ENCODE measurements around the gene ZNF260.
"Not testable (repeated sequence)": the region's sequence is repeated elsewhere in the genome, so short reads cannot be mapped to it uniquely, and the experiment has no call there.

The ZNF260 gene

DNA sequence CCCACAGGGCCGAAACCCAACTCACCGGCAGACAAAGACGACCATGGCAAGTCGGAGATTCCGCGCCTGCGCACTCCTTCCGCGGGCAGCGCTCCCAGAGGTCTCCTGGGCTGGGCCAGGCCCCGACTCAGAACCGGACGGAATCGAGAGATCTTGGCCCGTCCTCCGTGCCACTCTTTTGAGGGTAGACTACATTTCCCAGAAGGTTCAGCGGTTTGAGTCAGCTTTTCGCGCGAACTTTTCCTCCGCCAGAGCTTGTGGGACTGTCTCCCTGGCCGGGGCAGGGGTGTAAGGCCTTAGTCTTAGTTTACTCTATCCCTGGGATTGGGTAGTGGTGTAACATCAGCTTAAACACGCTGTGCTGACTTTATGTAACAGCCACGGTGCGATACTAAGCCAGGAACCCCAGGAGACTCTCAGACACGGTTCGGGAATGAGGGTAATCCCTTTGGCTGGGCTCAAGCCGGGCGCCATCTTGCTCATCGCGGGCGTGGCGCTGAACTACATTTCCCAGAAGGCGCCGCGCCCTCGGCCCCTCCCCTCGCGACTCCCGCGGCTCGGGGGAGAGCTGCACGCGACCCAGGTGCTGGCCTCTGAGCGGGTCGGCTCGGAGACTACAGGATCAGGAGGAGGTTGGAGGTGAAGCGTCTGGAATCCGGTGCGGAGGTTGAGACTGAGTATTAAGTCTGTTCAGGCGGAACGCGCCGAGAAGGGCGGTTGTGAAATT, at the start of gene ZNF260:
Gene ZNF260 (minus strand): TSS at position 78 of the 727 bp plus-strand sequence. CDS start 13,033 bp downstream, outside the sequence.
- peak; percentile 97 for DNase-seq

DNA sequence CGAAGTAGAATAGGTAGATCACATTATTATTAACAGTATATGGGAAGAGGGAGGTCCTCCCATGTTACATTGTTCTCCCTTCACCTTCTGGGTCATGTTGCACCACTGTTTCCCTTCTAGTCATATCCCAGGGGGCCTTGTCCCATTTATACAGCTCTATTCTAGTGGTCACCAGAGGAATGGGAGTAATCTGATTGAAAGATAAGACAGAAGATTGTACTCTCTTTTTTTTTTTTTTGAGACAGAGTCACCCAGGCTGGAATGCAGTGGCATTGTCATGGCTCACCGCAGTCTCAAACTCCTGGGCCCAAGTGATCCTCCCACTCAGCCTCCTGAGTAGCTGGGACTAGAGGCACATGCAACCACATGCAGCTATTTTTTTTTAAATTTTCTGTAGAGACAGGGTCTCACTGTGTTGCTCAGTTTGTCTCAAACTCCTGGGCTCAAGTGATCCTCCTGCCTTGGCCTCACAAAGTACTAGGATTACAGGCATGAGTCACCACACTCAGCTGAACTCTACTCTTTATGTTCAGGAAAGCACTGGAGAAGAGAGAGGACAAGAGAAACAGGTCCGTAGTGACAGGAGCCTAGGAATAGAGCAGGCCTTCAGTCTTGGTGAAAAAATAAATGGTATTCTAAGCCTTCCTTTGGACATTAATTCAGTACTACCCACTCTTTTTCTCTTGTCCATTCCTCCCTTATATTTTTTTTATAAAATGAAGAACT, 49.4 kb upstream of the ZNF260 start:
- no peak for DNase-seq

DNA sequence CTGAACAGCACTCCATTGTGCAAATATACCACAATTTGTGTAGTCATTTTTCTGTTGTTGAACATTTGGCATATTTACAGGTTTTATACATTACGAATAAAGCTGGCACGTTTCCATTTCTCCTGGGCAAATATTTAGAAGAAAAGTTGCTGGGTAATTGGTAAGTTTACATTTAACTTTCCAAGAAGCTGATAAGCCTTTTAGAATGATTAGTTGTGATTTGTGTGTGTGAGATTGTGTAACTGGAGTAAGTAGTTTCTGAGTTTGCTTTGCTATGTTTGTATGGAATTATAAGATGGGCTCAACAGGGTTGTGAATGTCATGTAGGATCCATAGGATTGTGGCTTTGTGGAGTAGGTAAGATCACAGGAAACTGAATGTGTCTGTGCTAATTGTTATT, 46.7 kb upstream of the ZNF260 start:
- DNase-seq: no peak

DNA sequence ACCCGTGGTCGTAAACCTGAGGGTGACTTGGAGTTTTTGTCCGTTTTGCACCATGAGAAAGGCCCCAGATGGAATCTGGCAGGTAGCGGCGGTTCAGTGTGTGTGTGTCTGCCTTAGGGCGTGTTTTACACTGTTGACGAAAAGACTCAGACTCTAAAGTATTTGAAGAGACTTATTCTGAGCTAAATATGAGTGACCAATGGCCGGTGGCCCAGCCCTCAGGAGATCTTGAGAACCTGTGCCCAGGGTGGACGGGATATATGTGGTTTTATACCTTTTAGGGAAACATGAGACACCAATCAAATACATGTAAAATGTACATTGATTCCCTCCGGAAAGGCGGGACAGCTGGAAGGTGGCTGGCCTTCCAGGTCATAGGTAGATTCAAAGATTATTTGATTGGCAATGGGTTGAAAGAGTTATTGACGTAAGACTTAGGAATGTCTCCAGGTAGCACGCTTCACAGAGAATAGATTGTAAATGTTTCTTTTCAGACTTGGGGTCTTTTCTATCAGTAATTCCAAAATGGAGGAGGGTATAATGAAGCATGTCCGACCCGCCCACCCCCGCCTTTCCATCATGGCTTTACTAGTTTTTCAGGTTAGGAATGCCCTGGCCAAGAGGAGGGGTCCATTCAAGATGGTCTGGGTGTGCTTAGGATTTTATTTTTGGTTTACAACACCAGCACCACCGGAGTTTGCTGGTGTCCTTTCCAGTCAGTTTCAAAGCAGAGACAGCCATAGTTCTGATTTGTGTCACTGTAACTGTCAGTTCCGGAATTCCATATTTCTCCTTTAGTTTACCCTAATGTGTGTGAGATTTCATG, 46.0 kb upstream of the ZNF260 start:
- DNase-seq: no peak

DNA sequence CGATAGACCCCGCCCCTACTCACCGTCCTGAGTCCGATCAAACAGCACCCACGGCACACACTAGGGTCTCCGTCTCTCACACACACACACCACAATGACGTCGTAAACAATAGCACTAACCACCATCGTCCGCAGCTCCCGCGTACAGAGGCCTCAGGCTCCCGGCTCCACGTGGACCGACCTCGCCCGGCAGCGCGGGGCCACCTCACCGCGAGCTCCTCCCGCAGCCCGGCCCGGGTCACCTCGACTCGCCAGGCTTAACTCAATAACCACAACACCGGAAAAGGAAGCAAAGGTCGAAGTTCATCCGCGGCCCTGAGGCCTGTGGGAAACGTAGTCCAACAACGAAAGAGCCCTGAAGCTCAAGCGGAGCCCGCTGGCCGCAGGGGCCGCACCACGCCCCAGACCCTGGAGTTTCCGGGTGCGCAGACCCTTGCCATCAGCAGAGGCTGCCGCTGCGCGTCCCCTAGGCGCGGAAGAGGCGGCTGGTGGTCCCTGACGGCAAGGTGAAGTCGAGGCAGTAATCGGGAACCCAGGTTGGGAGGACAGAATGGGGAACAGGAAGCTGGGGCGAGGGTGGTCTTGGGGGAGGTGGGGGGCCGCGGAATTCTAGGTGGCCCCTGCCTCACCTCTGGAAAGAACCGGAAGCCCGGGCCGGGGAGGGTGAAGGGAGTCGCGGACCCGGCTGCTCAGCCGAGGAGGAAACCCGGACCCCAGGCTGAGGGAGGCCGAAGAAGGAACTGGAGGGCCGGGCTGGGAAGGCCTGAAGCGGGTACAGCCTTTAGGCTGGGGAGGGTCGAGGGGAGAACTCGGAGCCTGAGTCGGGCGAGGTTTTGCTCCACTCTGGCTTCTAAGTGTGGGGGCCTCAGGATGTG, 45.2 kb upstream of the ZNF260 start, which contains the start of gene ZNF529:
Gene ZNF529 (minus strand): TSS at position 273 of the 875 bp plus-strand sequence. CDS start 946 bp downstream, outside the sequence.
- peak; percentile 88 for DNase-seq

DNA sequence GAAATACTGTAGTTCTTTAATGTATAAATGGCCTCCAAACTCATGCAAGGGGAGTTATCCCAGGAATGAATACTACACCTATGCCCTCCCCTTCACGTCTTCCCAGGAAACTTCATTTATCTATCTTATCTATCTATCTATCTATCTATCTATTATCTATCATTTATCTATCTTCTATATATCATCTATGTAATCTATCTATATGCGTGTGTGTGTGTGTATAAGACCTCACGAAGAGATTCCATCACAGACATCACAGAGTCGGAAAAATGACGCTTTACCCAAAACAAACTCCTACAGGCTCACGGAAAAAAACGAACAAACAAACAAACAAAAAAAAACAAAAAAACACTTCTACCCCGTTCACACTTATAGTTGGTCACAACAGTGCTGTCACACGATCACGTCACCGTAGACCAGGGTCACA, 44.5 kb upstream of the ZNF260 start:
- no peak for DNase-seq

DNA sequence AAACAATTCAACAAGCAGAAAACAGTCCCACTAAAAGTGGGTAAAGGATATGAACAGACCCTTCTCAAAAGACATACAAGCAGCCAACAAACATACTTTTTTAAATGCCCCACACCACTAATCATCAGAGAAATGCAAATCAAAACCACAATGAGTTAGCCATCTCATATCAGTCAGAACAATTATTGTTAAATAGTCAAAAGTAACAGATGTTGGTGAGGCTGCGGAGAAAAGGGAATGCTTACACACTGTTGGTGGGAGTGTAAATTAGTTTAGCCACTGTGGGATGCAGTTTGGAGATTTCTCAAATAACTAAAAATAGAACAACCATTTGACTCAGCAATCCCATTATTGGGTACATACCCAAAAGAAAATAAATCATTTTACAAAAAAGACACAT, 36.3 kb upstream of the ZNF260 start:
- DNase-seq: no peak

DNA sequence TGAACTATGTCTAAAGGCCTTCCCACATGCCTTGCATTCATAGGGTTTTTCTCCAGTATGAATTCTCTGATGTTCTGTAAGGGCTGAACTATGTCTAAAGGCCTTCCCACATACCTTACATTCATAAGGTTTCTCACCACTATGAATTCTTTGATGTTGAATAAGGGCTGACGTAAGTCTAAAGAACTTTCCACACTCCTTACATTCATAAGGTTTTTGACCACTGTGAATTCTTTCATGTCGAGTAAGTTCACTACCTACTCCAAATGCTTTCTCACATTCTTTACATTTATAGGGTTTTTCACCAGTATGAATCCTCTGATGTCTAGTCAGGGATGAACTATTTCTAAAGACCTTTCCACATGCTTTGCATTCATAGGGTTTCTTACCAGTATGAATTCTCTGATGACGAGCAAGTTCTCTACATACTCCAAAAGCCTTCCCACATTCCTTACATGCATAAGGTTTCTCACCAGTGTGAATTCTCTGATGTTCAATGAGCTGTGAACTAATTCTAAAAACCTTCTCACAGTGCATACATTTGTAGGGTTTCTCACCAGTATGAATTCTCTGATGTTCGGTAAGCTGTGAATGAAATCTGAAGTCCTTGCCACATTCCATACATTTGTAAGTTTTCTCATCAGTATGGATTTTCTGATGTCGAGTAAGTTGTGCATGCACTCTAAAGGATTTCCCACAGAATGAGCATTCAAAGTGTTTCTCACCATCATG, 19.1 kb upstream of the ZNF260 start:
- DNase-seq: peak; percentile 16

DNA sequence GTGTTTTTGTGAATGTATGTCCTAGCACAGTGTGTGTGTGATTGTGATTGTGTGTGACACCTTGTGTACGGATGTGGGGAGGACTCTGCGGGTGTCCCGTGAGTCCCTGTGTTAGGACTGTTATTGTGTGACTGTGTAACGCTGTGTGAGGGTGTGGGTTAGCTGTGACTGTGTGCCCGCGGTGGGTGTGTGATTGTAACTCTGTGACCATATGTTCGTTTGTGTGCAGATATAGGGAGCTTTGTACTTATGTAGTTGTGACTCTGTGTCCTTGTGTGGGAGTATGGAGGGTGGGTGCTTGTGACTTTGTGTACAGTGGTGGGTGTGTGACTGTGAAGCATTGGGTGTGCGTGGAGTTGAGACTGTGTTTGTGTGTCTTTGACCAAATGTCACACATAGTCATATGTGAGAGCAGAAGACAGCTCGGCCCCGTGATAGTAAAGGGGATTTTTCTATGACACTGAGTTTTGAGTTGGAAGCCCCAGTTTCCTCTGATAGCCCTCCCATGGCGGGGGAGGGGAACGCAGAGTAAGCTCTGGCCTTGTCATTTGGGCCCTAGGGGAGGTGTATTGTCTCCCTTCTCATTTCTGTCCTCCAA, 949 bp upstream of the ZNF260 start:
- DNase-seq: no peak

DNA sequence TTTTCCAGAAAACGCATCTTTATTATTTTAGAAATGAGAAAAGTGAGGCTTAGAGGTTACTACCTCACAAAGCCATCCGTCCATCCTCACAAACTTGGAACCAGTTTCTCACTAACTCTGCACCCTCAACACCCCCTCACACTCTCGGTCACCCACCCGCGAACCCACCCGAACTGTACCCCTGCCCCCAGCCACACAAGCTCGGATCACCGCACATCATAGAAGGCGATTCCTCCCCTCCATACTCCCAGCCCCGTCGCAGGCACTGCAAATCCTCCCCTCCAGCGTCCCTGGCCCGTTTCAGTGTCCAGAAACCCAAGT, 238 bp downstream of the ZNF260 start:
- no peak for DNase-seq

DNA sequence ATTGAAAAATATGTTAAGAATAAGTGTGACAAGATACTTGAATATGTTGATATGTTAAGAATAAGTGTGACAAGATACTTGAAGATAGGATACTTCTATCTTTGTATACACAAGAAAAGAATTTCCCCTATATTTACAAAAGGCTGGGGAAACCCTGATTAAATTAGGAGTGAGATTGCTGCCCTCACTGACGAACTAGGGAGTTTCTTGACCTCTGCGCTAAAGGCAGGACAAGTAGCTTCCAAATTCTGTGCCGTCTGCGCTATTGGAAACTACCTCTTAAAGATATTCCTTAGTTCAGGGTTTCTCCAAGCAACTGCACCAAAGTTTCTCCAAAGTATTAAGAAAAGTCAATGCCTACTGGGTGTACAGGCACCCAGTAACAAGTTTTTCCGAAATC, 730 bp downstream of the ZNF260 start:
- no peak for DNase-seq

DNA sequence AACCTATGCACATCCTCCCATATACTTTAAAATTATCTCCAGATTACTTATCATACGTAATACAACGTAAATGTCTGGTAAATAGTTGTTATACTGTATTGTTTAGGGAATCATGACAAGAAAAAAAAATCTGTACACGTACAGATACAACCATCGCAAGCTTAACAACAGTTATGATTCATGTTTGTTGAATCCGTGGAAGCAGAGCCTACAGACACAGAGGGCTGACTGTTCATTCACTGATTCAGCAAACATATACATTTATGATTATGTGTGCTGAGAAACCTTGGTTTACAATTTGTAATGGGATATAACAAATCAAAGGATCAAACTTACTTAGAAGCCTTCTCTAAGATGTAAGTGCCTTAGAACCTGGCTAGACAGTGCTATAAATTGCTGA, 1.5 kb downstream of the ZNF260 start:
- DNase-seq: no peak

DNA sequence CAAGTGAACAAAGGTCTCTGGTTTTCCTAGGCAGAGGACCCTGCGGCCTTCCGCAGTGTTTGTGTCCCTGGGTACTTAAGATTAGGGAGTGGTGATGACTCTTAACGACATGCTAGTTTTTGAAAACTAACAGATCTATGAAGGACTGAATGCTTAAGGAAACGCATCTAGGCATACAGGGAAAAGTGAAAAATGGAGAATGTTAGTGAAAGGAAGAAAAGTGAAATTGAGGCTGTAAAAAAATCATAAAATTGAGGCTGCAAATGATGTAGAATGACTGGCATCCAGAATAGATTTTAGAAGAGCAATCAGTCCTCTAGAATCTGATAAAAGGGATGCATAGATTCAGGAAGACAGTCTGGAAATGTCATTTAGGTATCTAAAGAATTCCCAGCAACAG, 3.5 kb downstream of the ZNF260 start:
- DNase-seq: no peak

DNA sequence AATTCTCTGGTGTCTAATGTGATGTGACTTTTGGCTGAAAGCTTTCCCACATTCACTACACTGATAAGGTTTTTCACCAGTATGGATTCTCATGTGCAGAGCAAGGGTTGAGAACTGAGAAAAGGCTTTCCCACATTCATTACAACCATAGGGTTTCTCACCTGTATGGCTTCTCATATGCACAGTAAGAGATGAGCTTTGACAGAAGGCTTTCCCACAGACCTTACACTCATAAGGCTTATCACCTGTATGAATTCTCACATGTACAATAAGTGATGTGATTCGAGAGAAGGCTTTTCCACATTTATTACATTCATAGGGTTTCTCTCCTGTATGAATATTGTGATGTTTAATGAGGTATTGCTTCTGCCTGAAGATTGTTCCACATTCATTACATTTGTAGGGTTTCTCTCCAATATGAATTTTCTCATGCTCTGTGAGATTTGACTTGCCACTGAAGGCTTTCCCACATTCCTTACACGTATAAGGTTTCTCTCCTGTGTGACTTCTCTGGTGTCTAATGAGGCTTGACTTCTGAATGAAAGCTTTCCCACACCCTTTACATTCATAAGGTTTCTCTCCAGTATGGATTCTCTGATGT, 14.0 kb downstream of the ZNF260 start:
- DNase-seq: no peak

DNA sequence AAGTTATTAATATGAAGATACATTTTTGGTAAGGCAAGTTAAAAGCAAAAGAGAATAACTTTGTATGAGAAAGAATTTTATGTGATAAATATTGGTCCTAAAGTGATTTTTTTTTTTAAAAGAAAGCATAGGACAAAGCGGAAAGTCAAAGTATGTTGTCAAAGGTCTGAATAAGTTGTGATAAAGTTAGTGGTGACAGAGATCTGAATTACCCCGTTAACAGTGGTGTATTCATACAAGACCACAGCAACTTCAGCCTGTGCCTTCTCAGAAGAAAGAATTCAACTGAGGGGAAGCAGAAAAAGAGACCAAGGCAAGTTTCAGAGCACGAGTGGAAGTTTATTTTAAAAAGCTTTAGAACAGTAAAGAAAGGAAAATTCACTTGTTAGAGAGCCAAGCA, 19.7 kb downstream of the ZNF260 start:
- no peak for DNase-seq

DNA sequence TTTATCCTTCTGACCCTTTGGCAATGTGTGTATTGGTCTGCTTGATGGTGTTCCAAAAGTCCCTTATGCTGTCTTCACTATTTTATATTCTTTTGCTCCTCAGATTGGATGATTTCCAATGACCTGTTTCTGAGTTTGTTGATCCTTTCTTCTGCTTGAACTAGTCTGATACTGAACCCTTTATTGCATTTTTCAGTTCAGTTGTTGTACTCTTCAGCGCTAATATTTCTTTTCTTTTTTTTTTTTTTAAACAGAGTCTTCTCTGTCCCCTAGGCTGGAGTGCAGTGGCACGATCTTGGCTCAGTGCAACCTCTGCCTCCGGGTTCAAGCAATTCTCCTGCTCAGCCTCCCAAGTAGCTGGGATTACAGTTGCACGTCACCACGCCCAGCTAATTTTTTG, 26.1 kb downstream of the ZNF260 start:
- DNase-seq: no peak

DNA sequence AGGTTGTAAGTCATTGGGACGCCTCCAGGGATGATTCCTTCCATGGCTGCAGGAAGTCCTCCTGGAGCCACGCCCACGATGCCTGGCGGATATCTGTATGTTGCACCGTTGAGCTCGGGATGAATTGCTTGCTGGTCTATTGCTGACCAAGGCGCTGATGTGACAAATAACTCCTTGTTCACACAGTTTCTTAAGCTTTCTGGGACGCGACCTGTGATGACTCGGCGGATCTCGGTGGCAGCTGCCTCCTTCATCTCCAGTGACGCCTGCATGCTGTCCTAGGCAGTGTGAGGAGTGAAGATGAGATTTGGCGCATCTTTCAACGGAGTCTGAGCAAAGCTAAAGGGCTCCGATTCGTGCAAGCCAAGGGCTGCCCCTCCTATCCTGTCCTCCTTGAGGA, 31.1 kb downstream of the ZNF260 start:
- no peak for DNase-seq

DNA sequence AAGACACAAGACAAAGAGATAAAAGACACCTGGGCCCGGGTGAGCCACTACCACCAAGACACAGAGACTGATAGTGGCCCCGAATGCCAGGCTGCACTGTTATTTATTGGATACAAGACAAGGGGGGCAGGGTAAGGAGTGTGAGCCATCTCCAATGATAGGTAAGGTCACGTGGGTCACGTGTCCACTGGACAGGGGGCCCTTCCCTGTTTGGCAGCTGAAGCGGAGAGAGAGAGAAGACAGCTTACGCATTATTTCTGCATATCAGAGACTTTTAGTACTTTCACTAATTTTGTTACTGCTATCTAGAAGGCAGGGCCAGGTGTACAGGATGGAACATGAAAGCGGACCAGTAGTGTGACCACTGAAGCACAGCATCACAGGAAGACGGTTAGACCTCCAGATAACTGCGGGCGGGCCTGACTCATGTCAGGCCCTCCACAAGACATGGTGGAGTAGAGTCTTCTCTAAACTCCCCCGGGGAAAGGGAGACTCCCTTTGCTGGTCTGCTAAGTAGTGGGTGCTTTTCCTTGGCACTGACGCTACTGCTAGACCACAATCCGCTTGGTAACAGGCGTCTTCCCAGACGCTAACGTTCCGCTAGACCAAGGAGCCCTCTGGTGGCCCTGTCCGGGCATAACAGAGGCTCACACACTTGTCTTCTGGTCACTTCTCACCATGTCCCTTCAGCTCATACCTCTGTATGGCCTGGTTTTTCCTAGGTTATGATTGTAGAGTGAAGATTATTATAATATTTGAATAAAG, 35.2 kb downstream of the ZNF260 start:
- peak; percentile 36 for DNase-seq

DNA sequence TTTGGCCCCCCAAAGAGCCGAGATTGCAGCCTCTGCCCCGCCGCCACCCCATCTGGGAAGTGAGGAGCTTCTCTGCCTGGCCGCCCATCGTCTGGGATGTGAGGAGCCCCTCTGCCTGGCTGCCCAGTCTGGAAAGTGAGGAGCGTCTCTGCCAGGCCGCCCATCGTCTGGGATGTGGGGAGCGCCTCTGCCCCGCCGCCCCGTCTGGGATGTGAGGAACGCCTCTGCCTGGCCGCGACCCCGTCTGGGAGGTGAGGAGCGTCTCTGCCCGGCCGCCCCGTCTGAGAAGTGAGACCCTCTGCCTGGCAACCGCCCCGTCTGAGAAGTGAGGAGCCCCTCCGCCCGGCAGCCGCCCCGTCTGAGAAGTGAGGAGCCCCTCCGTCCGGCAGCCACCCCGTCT, 37.2 kb downstream of the ZNF260 start:
- DNase-seq: not testable (repeated sequence)

DNA sequence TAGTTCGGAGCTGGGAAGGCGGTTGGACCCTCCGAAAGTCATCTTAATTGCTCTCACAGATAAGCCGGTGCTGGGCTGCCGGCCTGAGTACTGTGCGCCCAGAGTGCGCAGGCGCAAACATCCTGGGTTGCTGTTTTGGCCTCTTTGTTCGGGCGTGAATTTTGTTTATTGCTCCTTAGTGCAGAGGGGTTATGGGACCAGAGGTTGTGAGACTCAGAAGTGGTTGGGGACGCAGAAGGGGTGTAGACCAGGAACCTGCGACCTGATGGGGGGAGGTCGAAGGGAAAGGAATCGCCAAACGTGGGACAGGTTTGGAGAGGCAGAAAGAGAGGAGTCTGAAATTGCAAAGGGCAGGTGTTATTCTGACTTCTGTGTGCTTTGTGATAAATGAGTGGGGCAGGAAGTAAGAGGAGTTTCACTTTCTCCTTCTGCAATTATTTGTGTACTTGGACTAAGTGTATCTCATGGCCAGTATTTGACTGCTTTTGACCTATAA, 38.1 kb downstream of the ZNF260 start:
- peak; percentile 94 for DNase-seq
